Osteocyte (in vitro differentiated cells): Measurements from ENCODE around the gene HIPK4. TPM values are rescaled to one million over a fixed set of nuclear protein-coding genes. Genes with fewer than 3 reads are reported as not detected.

ENCODE experiments used
- DNase-seq: peaks from one replicate; pipeline ENCODE4 v3.0.0; 2021; ENCODE audit warnings: mixed read lengths; ENCODE audit not compliant: unreplicated experiment; ENCODE audit errors: extremely low spot score
- H3K27ac Mint-ChIP-seq: one replicate; pipeline ENCODE4 v1.8.0; 2021; ENCODE audit warnings: mild to moderate bottlenecking, mixed read lengths; ENCODE audit not compliant: unreplicated experiment
- H3K27me3 Mint-ChIP-seq: one replicate; pipeline ENCODE4 v1.8.0; 2021; ENCODE audit warnings: mixed read lengths; ENCODE audit not compliant: unreplicated experiment
- H3K36me3 Mint-ChIP-seq: one replicate; pipeline ENCODE4 v1.8.0; 2021; ENCODE audit warnings: mixed read lengths; ENCODE audit not compliant: unreplicated experiment
- H3K4me1 Mint-ChIP-seq: one replicate; pipeline ENCODE4 v1.8.0; 2021; ENCODE audit warnings: mixed read lengths; ENCODE audit not compliant: unreplicated experiment
- H3K4me3 Mint-ChIP-seq: one replicate; pipeline ENCODE4 v1.8.0; 2021; ENCODE audit warnings: mild to moderate bottlenecking, moderate library complexity, mixed read lengths; ENCODE audit not compliant: unreplicated experiment
- H3K9me3 Mint-ChIP-seq: one replicate; pipeline ENCODE4 v1.8.0; 2021; ENCODE audit warnings: mixed read lengths; ENCODE audit not compliant: unreplicated experiment
- total RNA-seq: library from RNA; stranded (reverse); gene quantifications from 2 replicates; pipeline ENCODE4 v1.2.1, GENCODE V29; 2021
- TF ChIP-seq, protein P1 (sequence below): fragments of 200-600 bp; sonication (generic); IDR thresholded peaks from 2 replicates; pipeline ENCODE4 v1.5.0; 2021; ENCODE audit warnings: antibody characterized with exemption, mild to moderate bottlenecking, moderate library complexity

The HIPK4 gene
- total RNA-seq, 1 donor from 2014 or later = 0.21 TPM

DNA sequence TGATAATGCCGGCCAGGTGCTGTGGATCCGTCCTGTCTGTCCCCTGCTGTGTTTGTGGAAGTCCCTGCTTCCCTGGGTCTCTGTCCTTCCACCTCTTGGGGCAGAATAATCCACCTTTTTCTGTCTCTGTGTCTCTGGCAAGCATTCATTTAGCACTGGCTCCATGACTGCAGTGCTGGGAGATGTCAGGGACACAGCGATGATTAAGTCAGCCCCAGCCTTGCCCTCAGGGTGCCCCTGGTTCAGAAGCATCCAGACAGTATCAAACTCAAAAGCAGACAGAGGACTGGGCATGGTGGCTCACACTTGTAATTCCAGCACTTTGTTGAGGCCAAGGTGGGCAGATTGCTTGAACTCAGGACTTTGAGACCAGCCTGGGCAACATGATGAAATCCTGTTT lies 1.5 kb downstream of the HIPK4 start:
- DNase-seq = no peak
- Mint-ChIP-seq H3K9me3 (no peaks in the 10 kb centered on the region), H3K36me3 (no peaks in the 10 kb centered on the region), H3K4me1 (no peaks in the 10 kb centered on the region), H3K27me3 (no peaks in the 10 kb centered on the region), H3K4me3 (no peak overlapping the region), H3K27ac (no peak overlapping the region)
- TF ChIP-seq, protein P1, sequence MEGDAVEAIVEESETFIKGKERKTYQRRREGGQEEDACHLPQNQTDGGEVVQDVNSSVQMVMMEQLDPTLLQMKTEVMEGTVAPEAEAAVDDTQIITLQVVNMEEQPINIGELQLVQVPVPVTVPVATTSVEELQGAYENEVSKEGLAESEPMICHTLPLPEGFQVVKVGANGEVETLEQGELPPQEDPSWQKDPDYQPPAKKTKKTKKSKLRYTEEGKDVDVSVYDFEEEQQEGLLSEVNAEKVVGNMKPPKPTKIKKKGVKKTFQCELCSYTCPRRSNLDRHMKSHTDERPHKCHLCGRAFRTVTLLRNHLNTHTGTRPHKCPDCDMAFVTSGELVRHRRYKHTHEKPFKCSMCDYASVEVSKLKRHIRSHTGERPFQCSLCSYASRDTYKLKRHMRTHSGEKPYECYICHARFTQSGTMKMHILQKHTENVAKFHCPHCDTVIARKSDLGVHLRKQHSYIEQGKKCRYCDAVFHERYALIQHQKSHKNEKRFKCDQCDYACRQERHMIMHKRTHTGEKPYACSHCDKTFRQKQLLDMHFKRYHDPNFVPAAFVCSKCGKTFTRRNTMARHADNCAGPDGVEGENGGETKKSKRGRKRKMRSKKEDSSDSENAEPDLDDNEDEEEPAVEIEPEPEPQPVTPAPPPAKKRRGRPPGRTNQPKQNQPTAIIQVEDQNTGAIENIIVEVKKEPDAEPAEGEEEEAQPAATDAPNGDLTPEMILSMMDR = no peak

DNA sequence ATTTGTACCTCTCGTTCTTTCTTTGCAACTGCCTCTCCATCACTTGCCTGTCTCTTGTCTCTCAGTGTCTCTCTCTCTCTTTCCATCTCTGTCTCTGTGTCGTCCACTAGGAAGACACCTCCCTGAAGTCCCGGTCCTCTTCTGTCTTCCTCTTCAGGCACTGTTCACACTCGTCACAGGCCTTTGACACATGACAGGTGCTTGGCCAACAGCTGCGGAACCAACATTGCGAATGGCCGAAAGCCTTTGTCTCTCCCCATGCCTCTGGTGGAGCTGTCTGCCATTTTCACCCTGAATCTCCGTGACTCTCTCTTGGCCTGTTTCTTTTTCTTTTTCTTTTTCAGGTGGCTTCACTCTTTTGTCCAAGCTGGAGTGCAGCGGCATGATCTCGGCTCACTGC lies 2.8 kb downstream of the HIPK4 start:
- no peaks in the 10 kb centered on the region for H3K4me1 Mint-ChIP-seq
- H3K4me3 Mint-ChIP-seq = no peak overlapping the region
- TF ChIP-seq, protein P1 = no peak
- H3K36me3 Mint-ChIP-seq = no peaks in the 10 kb centered on the region
- no peaks in the 10 kb centered on the region for H3K9me3 Mint-ChIP-seq
- H3K27me3 Mint-ChIP-seq = no peaks in the 10 kb centered on the region
- H3K27ac Mint-ChIP-seq = no peak overlapping the region
- no peak for DNase-seq

DNA sequence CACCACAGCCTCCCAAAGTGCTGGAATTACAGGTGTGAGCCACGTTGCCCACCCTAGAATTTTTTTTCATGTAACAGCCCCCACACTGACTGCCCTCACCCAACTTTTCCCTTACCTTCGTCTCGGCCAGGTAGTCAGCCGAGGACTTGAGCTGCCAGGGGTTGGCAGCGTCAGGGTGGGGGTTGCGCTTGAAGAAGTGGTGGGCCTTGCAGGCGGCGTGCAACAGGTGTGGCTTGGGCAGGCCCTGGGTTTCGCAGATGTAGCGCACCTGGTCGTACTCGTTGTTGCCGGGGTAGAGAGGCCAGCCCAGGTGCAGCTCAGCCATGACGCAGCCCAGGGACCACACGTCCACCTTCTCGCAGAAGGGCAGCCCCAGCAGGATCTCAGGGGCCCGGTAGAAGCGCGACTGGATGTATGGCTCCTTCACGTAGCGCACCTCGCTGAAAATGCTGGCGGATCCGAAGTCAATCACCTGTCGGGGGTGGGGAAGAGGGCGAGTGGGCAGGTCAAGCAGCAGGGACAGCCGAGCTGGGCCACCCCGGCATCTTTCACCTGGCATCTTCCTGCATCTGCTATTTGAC lies 6.2 kb downstream of the HIPK4 start:
- Mint-ChIP-seq H3K4me1 (no peaks in the 10 kb centered on the region), H3K9me3 (no peaks in the 10 kb centered on the region), H3K4me3 (no peak overlapping the region), H3K36me3 (no peaks in the 10 kb centered on the region), H3K27me3 (no peaks in the 10 kb centered on the region), H3K27ac (no peak overlapping the region)
- DNase-seq = no peak
- TF ChIP-seq, protein P1 = no peak

DNA sequence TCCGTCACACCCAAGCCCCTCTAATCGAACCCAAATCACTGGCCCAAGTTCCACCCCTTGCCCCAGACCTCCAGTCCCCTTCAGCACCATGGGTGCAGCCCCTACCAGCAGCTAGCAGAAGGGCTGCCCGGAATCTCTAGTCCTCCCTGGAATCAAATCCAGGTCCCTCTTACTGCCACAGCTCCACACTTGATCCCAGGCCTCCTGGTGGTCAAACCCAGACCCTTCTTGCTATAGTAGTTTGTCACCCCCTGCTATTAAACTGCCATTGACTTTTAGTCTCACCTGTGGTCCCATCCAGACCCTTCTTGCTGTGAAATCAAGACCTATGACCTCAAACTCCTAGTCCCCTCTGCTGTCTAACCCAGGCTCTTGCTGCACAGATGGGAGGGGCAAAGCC lies 8.7 kb downstream of the HIPK4 start:
- TF ChIP-seq, protein P1 = no peak
- Mint-ChIP-seq H3K9me3 (no peaks in the 10 kb centered on the region), H3K27ac (no peak overlapping the region), H3K4me1 (no peaks in the 10 kb centered on the region), H3K4me3 (no peak overlapping the region), H3K27me3 (no peaks in the 10 kb centered on the region), H3K36me3 (no peaks in the 10 kb centered on the region)
- DNase-seq = no peak

DNA sequence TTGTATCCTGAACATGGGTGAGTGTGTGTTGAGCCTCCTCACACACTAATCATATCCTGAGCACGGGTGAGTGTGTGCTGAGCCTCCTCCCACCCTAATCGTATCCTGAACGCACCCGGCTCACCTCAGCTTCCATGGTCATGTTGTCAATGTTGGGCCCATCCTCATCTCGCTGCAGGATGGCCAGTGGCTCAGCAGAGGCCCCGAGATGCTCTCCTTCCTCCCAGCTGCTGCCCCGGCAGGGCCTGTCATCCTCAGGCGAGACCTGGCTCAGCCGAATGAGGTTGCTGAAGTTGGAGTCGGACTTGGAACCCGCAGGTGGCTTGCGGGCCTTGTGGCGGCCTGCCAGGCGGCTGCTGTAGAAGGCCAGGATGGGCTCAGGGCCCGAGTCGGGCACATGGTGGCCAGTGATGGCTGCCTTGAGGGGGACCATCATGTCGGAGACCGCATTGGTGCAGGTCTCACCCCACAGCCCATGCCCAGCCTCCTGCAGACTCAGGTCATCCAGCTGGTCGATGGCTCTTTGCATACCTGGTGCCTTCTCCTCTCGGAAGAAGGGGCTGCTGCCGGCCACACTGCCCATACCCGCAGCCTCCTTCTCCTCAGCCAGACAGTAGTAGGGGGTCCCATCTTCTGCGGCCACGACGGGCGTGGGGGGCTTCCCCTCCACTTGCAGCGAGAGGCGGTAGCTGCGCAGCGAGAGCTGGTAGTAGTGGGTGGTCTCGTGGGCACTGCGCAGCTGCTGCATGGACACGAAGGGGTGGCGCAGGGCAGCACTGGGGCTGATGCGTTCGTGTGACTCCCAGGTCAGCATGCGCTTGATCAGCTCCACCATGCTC lies 9.6 kb downstream of the HIPK4 start:
- no peaks in the 10 kb centered on the region for H3K27me3 Mint-ChIP-seq
- H3K4me3 Mint-ChIP-seq = no peak overlapping the region
- no peaks in the 10 kb centered on the region for H3K9me3 Mint-ChIP-seq
- no peaks in the 10 kb centered on the region for H3K4me1 Mint-ChIP-seq
- no peak for DNase-seq
- no peaks in the 10 kb centered on the region for H3K36me3 Mint-ChIP-seq
- TF ChIP-seq, protein P1 = no peak
- no peak overlapping the region for H3K27ac Mint-ChIP-seq
